ENCODE data around the gene ELMO1.
A peak's percentile ranks its signal among the peaks of the same experiment; 100 is the strongest.

ELMO1 gene

GRCh38 chr7:37467002-37467401, 18.3 kb upstream of the ELMO1 start:
- no peak for DNase-seq

GRCh38 chr7:37462138-37462537, 13.5 kb upstream of the ELMO1 start:
- DNase-seq: no peak

DNA sequence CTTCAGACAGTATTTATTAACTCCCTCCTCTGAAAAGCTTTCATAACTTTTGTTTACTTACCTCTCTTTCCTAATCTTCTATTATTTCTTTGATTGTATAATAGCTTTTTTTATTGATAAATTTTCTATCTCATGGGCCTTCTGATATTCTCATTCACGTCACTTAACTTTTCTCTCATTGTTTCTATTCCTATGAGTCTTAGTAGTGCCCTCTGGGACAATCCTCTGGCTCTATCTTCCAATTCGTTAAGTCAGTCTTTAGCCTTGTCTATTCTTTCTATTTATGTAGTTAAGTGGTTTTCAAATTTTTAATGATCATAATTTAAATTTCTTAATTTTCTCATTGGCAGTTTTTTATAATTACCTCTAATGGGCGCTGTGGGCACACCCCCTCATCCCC, 6.4 kb upstream of the ELMO1 start:
- DNase-seq: no peak

- no peak for DNase-seq
Measured at GRCh38 chr7:37452346-37452745, 3.7 kb upstream of the ELMO1 start.

GRCh38 chr7:37450035-37450434, 1.4 kb upstream of the ELMO1 start:
- DNase-seq: no peak

DNA sequence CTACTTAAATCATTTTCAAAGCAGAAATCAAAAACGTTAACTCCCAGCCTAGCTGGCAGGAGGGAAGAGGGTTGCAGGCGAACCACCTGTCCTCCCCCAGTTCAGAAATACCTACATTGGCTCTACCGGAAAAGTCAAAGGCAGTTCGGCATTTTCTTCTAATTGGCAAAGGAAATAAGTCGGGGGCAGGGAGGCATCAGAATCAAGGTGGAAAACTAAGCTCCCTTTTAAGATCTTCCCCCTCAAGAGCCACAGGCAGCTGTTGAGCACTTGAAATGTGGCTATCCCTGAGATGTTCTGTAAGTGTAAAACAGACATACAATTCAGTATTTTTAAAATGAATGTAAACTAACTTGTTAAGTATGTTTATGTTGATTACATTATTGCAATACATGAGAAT, 957 bp upstream of the ELMO1 start:
- peak in 1 of 14 donors; percentile 24 for DNase-seq

- peak in 2 of 14 donors; percentile 43 to 65 for DNase-seq
Measured at GRCh38 chr7:37448011-37448635, 541 bp downstream of the ELMO1 start.

DNA sequence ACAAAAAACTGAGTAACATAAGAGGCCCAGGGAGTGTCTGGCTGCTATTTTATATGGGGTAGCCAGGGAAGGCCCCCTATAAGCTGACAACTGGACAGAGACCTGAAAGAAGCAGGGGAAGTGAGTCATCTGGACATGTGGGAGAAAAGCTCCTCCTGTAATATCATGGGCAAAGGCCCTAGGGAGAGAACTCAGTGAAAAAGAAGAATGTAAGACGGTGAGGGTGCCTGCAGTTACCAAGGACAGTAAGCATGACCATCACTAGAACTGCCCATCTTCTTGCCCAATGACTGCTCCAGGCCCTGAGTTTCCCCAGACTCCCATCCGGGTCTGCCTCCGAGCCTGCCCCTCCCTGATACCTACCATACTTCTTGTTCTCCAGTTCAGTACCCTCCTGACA, 2.3 kb downstream of the ELMO1 start:
- DNase-seq: no peak

- DNase-seq: no peak
Measured at GRCh38 chr7:37445790-37446189, 2.9 kb downstream of the ELMO1 start.

- DNase-seq: no peak
Measured at GRCh38 chr7:37445064-37445723, 3.5 kb downstream of the ELMO1 start.

DNA sequence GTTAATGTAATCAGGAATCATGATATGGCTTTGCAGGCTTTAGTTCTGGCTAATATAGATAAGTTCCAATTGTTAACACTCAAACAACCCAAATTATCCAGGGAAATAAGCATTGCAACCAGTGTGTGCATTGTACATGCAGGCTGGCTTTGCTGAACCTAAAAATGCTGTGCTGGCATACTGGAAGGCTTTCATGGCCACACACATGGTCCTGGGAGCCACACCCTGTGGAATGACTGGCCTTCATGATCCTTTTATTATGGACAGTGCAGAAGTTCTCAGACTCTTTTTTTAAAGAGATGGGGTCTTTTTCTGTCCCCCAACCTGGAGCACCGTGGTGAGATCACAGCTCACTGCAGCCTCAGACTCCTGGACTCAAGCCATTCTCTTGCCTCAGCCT, 5.0 kb downstream of the ELMO1 start:
- DNase-seq: no peak

- no peak for DNase-seq
Measured at GRCh38 chr7:37442268-37442667, 6.4 kb downstream of the ELMO1 start.

DNA sequence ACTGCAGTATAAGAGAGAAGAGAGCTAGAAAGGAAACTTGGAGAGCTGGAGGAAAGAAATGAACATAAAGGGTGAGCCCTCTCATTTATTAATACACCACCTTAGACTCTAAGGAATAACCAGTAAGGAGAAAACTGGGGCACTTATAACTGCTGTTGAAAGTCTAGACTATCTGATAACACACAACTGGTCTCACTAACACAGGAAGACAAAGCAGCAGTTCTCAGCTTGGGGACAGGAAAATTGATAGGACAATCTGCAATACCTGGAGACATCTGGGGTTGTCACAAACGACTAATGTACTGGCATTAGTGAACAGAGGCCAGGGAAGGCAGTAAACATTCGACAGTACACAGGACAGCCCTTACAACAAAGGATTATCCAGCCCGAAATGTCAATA, 6.8 kb downstream of the ELMO1 start:
- no peak for DNase-seq

- no peak for DNase-seq
Measured at GRCh38 chr7:37441386-37441760, 7.3 kb downstream of the ELMO1 start.

DNA sequence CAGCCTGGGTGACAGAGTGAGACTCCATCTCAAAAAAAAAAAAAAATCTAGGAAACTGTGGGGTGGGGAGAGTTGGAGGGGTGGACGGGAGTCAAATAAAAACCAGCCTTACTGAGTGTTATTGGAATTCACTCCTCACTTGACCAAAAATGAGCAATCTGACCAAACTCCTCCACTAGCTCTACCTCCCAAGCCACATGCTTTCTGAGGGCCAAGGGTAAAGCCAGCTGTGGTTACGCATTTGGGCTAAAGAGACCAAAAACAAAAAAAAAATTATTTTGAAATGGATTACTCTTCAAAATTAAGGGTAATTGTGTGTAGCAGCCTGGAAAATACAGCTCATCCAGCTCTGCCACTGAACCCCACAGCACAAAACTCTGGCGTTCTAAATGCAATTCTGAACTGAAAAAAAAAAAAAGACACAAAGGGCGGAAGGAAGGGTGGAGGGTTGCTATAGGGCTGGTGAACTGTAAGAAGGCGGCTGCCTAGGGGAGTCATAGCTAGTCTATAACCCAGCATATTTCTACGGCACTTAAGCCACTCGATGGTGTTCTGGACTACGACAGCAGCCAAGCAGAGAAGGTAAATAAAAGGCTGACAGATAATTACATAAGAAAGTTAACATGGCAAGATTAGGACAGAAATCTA, 7.8 kb downstream of the ELMO1 start:
- no peak for DNase-seq

DNA sequence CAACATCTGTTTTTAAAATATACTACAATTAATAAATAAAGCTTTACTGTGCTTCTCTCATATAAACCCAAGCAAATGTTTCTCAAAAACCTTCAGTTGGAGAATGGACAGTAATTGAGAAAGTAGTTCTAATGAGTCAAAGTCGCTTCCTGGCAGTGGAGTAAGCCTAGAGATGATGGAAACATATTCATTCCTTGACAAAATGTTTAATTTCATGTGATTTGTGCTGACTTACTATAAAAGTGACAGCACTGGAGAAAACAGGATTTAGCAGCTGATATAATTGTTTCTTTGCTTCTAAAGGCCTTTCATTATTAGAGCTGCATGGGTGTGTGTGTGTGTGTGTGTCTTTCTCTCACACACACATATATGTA, 9.0 kb downstream of the ELMO1 start:
- no peak for DNase-seq

- DNase-seq: no peak
Measured at GRCh38 chr7:37438906-37439652, 9.6 kb downstream of the ELMO1 start.

DNA sequence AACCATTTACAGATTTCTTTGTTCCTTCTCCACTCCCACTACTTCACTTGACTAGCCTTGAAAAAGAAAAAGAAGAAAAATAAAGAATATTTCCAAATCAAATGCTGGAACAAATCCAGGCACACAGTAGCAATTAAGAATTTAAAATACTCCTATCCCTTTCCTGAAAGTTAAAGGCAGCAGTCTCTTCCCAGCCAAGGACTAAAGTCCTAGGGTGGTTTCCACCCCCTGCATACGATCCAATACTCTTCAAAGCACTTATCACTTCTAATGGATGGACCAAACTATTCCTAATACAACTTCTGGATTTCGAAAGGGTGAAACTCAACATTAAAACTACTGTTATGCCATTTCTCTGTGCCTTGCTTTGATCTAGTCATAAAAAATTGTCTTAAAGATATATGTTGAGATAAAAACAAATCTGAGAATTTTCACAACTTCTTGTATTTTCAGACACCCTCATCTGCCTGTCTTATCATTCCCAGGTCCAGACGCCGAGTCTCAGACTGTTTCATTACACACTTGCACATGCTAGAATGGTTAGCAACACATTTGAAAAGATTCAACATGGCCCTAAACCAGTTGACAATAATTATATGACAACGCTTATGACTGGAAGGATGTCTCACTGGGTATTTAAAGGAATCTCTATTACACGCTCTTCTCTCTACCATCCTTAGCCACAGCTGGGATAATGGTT, 13.4 kb downstream of the ELMO1 start:
- DNase-seq: no peak

DNA sequence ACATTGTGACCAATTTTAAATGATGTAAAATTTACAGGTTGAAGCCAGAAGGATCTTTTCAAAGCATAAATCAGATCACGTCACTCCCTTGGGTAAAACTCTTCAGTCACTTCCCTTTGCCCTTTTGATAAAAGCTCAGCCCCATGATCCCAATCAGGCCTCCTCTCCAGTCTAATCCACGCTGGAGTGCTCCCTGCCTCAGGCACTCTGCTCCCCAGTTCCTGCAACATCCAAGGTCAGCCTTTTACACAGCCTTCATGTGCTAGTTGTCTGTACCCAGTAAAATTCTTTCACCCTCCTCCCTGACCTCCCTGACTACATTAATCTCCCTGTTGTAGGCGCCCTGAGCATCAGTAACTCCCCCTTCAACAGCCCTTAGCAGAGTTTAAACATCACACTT, 14.1 kb downstream of the ELMO1 start:
- no peak for DNase-seq

- DNase-seq: no peak
Measured at GRCh38 chr7:37433166-37433565, 15.5 kb downstream of the ELMO1 start.

DNA sequence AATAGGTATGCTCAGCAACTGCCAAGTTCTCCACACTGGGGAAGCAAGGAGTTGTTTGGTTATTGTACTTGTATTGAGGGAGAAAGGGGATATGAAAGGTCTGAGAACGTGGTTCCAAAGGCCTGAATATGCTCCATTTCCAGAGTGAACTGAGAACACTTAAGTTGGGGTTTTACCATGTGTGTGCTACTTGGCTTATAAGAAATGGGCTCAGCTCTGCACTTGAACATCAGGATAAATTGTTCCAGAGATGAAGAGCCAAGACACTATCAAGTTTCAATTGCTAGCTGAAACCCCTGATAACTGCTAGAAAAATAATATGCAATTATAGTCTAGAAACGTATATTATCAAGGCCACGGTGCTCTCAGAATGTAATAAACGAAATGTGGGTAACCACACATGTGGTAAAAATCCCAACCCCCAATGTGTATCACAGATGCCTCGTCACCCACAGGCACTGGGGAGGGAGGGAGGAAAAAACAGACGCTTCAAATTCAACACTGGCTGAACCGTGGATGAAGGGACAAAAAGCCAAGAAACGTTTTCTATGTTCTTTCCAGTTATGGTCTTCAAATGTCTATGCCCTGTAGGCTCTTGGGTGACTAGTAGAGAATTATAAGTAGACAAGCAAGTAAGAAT, 16.3 kb downstream of the ELMO1 start:
- DNase-seq: no peak

DNA sequence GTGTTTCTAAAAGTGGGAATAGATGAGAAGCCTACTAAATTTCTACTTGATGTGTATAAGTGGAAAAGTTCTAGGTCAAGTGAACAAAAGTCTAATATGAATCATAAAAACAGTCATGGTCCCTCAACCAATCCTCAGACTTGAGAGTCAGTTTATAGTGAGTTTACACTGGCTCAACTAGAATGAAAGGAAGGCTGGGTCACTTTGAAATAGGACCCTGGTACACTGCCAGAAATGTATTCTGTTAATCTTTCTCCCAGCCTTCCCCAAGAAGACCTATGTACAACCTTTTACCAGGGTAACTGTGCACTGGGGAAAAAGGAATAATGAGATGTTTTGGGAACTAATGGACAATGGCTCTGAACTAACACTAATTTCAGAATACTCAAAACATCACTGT, 17.3 kb downstream of the ELMO1 start:
- DNase-seq: no peak

All from C1 segment of cervical spinal cord (tissue), 14 donors.